GM12865 (cell line): Measurements from ENCODE around the gene CABP2.
"Not testable (repeated sequence)": the region's sequence is repeated elsewhere in the genome, so short reads cannot be mapped to it uniquely, and the experiment has no call there.

ENCODE experiments used
- DNase-seq: peaks from one replicate; pipeline ENCODE4 v3.0.0; 2010; ENCODE audit warnings: low read depth
- H3K4me3 ChIP-seq: 2 replicates; pipeline ENCODE4 v1.5.1; 2011; ENCODE audit warnings: mild to moderate bottlenecking, low read depth, low read length, control low read depth
- TF ChIP-seq, protein P1 (sequence below): IDR thresholded peaks from 2 replicates; pipeline ENCODE4 v1.5.1; 2011; ENCODE audit warnings: low read length, control low read depth, low read depth, inconsistent platforms; ENCODE audit not compliant: insufficient read depth; ENCODE audit errors: missing control alignments

The CABP2 gene

DNA sequence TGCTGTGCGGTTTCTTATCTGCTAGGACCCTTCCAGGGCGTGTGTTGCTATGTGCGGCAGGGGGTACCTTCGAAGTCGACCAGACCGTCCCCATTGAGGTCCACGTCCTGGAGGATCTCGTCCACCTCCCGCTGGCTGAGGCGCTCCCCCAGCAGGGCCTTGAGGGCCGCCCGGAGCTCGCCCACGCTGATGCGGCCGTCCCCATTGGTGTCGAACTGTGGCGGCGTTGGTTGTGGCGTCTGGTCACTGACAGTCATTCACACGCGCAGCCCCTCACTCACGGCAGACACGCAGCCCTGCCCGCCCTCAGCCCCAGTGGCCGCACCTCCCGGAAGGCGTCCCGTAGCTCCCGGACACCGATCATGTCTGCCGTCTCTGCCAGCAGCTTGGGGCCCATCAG lies 3.5 kb downstream of the CABP2 start:
- no peak for DNase-seq
- no peak overlapping the region for H3K4me3 ChIP-seq

DNA sequence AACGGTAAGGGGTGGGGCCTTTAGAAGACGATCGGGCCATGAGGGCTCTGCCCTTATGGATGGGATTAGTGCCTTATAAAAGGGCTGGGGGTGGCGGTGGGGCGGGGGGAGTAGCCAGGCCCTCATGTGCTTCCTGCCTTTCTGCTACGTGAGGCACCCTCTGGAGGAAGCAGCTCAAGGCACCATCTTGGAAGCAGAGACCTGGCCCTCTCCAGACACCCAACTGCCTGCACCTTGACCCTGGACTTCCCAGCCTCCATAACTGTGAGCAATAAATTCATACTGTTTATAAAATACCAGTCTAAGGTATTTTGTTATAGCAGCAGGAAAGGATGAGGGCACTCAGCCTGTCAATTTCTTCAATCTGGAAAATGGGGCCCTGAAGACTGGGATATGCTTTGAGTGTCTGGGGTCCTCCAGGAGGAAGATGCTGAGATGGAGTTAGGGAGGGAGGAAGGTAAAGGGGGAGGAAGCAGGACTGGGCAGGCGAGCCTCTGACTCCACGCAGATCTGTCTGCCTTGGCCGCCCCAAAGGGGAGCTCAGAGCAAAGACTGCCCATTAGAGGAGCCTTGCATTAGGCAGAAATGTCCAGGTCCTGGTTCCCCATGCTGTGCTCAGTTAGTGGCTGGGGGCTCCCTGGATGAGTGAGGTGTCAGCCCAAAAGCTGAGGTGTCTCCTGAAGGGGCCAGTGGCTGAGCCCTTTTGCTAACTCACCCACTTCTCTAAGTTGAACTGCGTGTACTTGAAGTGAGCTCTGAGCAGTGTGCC lies 5.3 kb downstream of the CABP2 start:
- TF ChIP-seq, protein P1, sequence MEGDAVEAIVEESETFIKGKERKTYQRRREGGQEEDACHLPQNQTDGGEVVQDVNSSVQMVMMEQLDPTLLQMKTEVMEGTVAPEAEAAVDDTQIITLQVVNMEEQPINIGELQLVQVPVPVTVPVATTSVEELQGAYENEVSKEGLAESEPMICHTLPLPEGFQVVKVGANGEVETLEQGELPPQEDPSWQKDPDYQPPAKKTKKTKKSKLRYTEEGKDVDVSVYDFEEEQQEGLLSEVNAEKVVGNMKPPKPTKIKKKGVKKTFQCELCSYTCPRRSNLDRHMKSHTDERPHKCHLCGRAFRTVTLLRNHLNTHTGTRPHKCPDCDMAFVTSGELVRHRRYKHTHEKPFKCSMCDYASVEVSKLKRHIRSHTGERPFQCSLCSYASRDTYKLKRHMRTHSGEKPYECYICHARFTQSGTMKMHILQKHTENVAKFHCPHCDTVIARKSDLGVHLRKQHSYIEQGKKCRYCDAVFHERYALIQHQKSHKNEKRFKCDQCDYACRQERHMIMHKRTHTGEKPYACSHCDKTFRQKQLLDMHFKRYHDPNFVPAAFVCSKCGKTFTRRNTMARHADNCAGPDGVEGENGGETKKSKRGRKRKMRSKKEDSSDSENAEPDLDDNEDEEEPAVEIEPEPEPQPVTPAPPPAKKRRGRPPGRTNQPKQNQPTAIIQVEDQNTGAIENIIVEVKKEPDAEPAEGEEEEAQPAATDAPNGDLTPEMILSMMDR: no peak
- H3K4me3 ChIP-seq: no peak overlapping the region
- no peak for DNase-seq

More for the DNA sequence above, 3.5 kb downstream of the CABP2 start:
- TF ChIP-seq, protein P1: no peak

DNA sequence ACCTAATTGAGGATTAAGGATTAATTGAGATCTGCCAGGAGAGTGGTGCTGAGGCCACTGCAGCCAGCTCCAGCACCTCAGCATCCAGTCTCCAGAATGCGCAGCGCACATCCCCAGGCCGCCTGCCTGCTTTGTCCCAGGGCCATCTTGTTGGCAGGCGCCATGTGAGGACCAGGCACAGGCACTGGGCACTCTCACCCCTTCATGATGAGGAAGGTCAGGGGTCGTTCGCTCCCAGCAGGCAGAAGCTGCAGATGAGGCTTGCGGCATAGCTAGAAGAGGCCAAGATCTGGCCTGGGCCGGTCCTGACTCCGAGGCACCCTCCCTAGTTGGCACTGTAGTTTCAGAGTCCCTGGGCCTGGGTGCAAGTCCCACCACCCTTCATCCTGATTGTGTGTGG lies 6.4 kb downstream of the CABP2 start:
- no peak for DNase-seq
- TF ChIP-seq, protein P1: no peak
- H3K4me3 ChIP-seq: no peak overlapping the region

DNA sequence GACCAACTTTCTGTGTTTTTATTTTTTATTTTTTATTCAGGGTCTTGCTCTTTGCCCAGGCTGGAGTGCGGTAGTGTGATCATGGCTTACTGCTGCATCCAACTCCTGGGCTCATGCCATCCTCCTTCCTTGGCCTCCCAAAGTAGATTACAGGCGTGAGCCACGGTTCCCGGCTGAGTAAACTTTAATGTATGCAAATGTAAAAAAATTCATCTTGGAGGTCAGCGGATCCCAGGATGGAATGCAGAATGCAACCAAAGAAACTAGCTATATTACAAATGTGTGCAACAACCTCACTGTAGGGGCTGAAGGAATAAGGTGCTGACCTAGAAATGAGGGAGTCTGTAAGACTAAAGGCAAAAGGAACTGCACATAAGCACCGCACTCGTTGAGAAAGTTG lies 9.1 kb downstream of the CABP2 start:
- no peak for DNase-seq
- TF ChIP-seq, protein P1: no peak
- H3K4me3 ChIP-seq: no peak overlapping the region

DNA sequence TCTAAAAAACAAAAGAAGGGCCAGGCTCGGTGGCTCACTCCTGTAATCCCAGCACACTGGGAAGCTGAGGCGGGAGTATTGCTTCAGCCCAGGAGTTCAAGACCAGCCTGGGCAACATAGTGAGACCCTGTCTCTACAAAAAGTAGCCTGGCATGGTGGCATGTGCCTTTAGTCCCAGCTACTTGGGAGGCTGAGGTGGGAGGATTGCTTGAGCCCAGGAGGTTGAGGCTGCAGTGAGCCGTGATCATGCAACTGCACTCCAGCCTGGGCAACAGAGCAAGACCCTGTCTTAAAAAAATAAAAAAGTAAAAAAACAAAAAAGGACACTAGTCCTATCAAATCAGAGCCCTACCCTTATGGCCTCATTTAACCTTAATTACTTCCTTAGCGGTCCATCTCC lies 11.7 kb downstream of the CABP2 start:
- DNase-seq, H3K4me3 ChIP-seq: not testable (repeated sequence)

DNA sequence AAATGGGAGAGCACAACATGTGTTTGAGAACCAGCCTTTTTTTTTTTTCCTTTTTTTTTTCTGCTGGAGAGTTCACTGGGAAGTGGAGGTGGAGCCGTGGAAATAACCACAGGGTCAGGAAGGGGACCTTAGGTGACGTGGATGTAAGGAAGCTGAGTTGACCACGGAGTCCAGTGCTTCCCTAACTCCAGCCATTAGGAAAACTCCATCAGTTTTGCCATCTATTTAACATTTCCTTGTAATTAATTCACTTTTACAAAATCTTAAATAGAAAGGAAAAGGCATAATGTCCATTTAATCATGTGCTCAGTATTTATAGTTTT lies 13.3 kb downstream of the CABP2 start:
- H3K4me3 ChIP-seq: no peak overlapping the region
- DNase-seq: no peak
- TF ChIP-seq, protein P1: no peak

DNA sequence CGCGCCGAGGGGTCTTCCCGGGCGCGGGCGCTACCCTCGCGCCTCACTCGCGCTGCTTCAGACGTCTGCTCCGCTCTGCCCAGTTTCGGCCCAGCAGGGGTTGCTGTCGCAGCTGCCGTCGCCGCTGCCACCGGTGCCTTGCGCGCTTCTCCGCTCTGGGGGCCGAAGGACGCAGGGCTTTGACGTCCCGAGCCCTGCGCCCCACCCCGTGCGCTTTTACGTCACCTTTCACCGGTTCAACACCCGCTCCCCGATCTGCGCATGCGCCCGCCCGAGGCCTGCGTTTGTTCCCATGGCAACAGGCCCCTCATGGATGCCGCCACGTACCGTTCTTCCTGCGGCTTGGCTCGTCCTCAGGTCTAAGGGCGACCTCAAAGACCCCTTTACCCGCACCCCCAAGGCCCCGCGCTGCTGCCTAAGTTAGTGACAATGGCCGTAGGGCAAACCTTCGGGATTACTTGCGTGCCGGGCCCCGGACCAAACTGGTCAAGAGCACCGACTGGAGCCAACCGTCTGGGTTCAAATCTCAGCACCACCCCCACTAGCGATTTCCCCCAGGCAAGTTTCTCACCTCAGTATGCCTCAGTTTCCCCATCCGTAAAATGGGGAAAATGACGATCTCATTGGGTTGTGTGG lies 14.6 kb downstream of the CABP2 start:
- peak overlapping the region; percentile 68 for H3K4me3 ChIP-seq
- DNase-seq: peak; percentile 98
- TF ChIP-seq, protein P1: no peak
